ENCODE results near the gene WNT16.

DNA sequence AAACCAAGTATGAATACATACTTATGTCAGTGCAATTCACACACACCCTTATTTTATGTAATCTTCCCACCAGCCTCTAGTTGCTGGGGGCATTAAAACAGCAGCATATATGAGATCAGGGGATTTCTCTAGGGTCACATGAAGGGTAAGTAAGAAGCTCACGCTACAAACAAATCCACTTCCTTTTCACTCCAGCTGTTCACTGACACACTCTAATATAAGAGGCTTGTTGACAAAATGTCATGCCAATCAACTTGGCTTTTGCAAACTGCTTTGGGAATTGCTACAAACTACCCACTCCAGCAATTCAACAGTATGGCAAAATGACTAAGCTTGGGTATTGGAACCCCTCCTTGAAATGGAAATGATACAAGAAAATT lies 57.0 kb downstream of the WNT16 start:
- no peak for TF ChIP-seq POLR2A (IDR thresholded peaks at IDR 0.05; ENCODE audit: low read length)
- no peak for TF ChIP-seq GATA1 (IDR thresholded peaks at IDR 0.05; ENCODE audit: low read depth, low read length)
